Measurements from ENCODE around the gene IQSEC2.

IQSEC2 gene

DNA sequence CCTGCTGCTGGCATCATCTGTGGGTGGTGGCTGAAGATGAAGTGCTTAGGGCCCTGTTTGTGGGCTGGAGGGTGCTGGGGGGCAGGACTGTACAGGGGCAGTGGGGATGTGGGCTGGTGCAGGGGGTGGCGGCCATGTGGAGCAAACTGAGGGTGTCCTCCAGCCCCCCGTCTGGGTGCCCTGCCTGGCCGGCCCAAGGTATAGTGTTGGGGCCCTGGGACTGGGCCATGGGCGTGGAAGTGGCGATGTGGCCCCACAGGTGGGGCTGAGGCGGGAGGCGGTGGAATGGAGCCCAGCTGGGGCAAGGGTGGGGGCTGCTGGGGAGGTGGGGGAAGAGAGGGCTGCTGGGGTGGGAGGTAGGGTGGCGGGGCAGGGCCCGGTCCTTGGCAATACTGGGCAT lies 46.9 kb downstream of the IQSEC2 start:
- Histone ChIP-seq H3K4me1 (ENCODE audit: control insufficient read depth in 1 of 2, insufficient read depth in 2 of 2, low read length in 2 of 2) (no peaks in the 10 kb centered on the region), H3K27me3 (ENCODE audit: low read depth, low read length) (no peaks in the 10 kb centered on the region), H3K27ac (ENCODE audit: low read length) (no peak overlapping the region), H3K9me3 (ENCODE audit: control insufficient read depth in 1 of 2, low read length in 2 of 2) (no peaks in the 10 kb centered on the region), H3K4me3 (ENCODE audit: low read depth in 1 of 2, low read length in 2 of 2) (no peak overlapping the region), H3K36me3 (ENCODE audit: control insufficient read depth in 1 of 2, insufficient read depth in 2 of 2, low read length in 2 of 2) (peaks cover 4 to 24% of the 10 kb centered on the region in 2 donors)

DNA sequence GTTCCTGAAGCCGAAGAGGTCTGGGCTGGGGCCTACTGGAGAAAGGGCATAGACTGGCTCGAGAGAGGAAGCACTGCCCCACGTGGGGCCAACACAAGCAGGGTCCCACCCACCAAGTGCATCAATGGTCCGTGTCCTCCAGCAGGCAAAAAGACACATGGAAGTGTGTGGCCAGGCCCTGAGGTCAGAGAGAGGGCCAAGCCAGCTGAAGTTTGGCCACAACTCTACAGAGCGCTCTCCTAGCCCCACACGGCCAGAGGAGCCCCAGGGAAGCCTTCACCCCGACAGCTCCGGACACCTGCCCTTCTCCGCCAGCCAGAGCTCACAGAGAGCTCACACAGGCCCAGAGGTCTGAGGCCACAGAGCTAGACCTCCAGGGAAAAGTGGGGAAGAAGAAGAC lies 47.8 kb downstream of the IQSEC2 start:
- Histone ChIP-seq H3K4me3 (ENCODE audit: low read depth in 1 of 2, low read length in 2 of 2) (no peak overlapping the region), H3K36me3 (ENCODE audit: control insufficient read depth in 1 of 2, insufficient read depth in 2 of 2, low read length in 2 of 2) (peaks cover 0 to 22% of the 10 kb centered on the region in 2 donors), H3K4me1 (ENCODE audit: control insufficient read depth in 1 of 2, insufficient read depth in 2 of 2, low read length in 2 of 2) (no peaks in the 10 kb centered on the region), H3K27me3 (ENCODE audit: low read depth, low read length) (no peaks in the 10 kb centered on the region), H3K9me3 (ENCODE audit: control insufficient read depth in 1 of 2, low read length in 2 of 2) (no peaks in the 10 kb centered on the region), H3K27ac (ENCODE audit: low read length) (no peak overlapping the region)

DNA sequence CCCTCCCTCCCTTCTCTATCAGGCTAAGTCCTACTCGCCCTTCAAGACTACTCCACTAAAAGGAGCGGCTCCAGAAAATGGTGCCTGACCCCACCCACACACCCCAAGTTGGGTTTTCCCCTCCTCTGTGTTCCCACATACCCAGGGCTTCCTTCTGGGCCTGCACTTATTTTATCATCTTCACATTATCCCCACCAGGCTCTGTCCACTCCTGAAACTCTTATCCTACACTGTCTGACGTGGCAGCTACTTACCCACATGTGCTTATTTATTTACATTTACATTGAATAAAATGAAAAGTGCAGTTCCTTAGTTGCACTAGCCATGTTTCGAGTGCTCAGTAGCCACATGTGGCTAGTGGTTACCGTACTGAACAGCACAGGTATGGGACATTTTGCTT lies 51.3 kb downstream of the IQSEC2 start:
- no peak overlapping the region for H3K4me3 ChIP-seq (ENCODE audit: low read depth in 1 of 2, low read length in 2 of 2)
- no peaks in the 10 kb centered on the region for H3K36me3 ChIP-seq (ENCODE audit: control insufficient read depth in 1 of 2, insufficient read depth in 2 of 2, low read length in 2 of 2)
- no peaks in the 10 kb centered on the region for H3K27me3 ChIP-seq (ENCODE audit: low read depth, low read length)
- no peak overlapping the region for H3K27ac ChIP-seq (ENCODE audit: low read length)
- no peaks in the 10 kb centered on the region for H3K4me1 ChIP-seq (ENCODE audit: control insufficient read depth in 1 of 2, insufficient read depth in 2 of 2, low read length in 2 of 2)
- H3K9me3 ChIP-seq (ENCODE audit: control insufficient read depth in 1 of 2, low read length in 2 of 2): no peaks in the 10 kb centered on the region

DNA sequence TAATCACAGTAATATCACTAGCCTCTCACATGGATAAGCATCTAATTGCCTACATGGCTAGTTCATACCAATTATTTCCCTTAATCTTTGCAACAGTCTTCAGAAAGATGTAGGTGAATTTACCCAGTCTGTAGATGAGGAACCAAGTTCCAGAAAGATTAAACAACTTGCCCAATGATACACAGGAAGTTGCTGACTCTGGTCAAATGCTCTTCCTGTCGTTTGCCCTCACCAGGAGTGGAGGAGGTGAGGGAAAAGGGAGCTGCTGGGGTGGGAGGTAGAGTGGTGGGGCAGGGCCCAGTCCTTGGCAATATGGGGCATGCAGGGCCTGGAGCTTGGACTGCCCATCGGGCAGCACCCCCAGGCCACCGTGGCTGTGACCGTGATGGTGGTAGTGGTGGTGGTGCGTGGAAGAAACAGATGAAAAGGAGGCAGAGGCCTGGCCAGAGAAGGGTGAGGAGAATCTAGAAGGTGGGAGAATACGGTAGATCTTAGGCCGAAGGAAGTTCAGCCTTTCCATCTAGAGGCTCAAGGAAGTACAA lies 54.1 kb downstream of the IQSEC2 start:
- no peaks in the 10 kb centered on the region for H3K27me3 ChIP-seq (ENCODE audit: low read depth, low read length)
- H3K9me3 ChIP-seq (ENCODE audit: control insufficient read depth in 1 of 2, low read length in 2 of 2): no peaks in the 10 kb centered on the region
- H3K4me3 ChIP-seq (ENCODE audit: low read depth in 1 of 2, low read length in 2 of 2): no peak overlapping the region
- H3K4me1 ChIP-seq (ENCODE audit: control insufficient read depth in 1 of 2, insufficient read depth in 2 of 2, low read length in 2 of 2): peaks cover 2 to 14% of the 10 kb centered on the region in 2 donors
- no peak overlapping the region for H3K27ac ChIP-seq (ENCODE audit: low read length)
- no peaks in the 10 kb centered on the region for H3K36me3 ChIP-seq (ENCODE audit: control insufficient read depth in 1 of 2, insufficient read depth in 2 of 2, low read length in 2 of 2)

DNA sequence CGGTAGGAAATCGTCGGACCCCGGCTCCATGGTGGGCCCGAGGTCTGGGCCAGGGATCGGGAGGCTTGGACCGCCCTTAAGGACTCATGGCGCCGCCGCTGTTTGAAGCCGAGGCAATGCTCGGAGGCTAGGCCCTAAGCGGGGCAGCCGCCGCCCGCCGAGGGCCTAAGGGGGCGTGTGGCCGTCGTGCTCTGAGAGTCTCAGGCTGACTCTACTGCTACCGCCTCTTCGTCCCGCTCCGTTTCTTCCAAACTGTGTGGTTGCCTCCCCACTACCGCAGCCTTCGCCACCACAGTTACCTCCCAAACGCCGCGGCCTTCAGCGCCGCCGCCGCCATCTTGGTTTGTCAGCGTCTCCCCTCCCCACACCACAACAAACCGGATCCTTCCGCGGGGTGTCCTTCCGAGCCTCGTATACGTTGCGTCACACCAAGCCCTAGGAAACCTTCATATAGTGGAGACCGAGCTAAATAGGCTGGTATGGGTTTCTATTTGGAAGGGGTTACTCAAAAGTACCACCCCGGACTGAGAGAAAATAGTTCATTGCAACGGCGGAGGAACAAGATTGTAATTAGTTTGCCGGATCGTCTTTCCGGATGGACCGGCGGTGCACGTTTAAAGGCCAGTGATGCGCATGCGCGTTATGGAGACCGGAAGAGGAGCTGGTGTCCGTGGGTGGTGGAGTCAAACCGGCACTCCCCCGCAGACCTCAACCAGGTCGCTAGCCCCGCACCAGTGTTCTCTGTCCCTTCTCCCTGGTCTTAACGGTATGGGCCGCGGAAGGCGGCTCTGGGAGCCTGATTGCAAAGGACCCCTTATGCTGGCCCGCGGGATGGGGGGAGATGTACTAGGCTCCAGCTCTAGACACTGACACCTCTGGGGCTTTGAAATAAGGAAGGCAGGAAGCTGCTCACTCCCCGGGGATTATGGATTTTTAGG lies 56.3 kb downstream of the IQSEC2 start, which contains the start of gene KDM5C:
KDM5C (minus strand) TSS at position 348 of the 938 bp plus-strand sequence; CDS start at position 30, 318 bp downstream.
- Histone ChIP-seq H3K4me1 (ENCODE audit: control insufficient read depth in 1 of 2, insufficient read depth in 2 of 2, low read length in 2 of 2) (peaks cover 4 to 22% of the 10 kb centered on the region in 2 donors), H3K9me3 (ENCODE audit: control insufficient read depth in 1 of 2, low read length in 2 of 2) (no peaks in the 10 kb centered on the region), H3K36me3 (ENCODE audit: control insufficient read depth in 1 of 2, insufficient read depth in 2 of 2, low read length in 2 of 2) (peaks cover 0 to 6% of the 10 kb centered on the region in 2 donors), H3K4me3 (ENCODE audit: low read depth in 1 of 2, low read length in 2 of 2) (peak within 1 kb of the TSS; percentile 82 to 89), H3K27me3 (ENCODE audit: low read depth, low read length) (no peaks in the 10 kb centered on the region), H3K27ac (ENCODE audit: low read length) (peak within 1 kb of the TSS; percentile 96)

DNA sequence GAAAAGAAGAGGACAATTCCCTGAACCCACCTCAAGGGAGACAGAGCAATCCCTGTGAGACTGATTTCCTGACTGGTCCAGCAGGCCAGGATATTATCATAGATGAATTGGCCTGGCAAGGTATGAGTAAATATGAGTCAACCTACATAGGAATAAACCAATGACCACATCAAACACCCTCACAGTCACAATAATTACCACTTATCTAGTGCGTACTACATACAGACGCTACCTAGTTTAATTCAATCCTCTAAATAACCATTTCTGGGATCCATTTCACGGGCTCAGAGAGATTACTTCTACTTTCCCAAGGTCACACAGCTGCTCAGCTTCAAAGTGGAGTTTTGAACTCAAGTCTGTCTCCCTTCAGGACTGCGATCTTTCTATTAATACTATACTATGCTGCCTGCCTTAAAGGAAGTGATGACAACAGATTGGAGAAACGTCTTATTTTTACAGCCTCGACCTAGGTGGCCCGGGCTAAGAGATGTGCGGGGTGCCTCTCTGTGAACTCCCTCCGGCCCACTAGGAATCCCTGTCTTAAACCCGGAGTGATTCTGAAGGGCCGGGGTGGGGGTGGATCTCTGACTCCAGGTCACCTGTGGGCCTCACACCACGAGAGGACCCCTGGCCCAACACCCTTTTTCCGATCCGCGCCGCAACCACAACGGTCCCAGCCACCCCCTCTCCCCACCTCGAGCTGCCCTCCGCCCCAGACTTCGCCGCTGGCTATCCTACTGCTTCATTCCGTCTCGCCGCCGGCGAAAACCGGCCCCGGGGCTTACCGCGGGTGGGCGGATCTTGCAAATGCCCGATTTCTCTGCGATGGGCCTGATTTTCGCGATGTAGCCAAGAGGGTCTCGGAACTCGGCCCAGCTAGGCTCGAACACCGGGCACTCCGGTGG lies 57.2 kb downstream of the IQSEC2 start:
- peak overlapping the region; percentile 96 for H3K27ac ChIP-seq (ENCODE audit: low read length)
- H3K9me3 ChIP-seq (ENCODE audit: control insufficient read depth in 1 of 2, low read length in 2 of 2): no peaks in the 10 kb centered on the region
- peaks cover 4 to 22% of the 10 kb centered on the region in 2 donors for H3K4me1 ChIP-seq (ENCODE audit: control insufficient read depth in 1 of 2, insufficient read depth in 2 of 2, low read length in 2 of 2)
- H3K4me3 ChIP-seq (ENCODE audit: low read depth in 1 of 2, low read length in 2 of 2): peak overlapping the region; percentile 82 to 89
- no peaks in the 10 kb centered on the region for H3K27me3 ChIP-seq (ENCODE audit: low read depth, low read length)
- H3K36me3 ChIP-seq (ENCODE audit: control insufficient read depth in 1 of 2, insufficient read depth in 2 of 2, low read length in 2 of 2): peaks cover 4 to 13% of the 10 kb centered on the region in 2 donors

DNA sequence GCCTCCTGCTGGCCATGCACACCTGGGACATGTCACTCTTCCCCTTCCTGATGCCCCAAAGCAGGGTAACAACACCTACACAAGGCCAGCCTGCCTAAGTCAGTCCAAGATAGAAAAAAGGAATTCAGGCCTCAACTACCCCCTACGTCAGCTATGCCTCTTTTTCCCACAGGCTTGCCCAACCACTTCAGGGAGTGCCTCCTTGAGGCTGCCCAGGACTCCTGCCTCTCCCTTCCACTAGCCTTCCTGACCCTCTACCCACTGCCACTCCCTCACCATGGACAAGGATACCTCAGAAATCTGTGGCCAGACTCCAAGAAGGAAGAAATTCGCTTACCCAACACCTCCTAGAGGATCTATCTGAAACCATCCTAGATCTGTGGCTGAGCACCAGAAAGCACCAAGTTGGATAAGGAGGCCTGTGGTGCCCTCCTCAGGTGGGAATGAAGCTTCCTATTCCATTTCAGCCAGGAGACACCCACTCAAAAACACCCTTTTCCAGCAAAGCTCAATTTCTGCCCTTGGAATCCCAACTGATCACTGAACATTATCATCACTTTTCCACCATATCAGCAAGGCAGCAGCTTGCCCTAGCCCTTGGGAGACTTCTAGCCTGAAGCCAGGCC lies 58.2 kb downstream of the IQSEC2 start:
- no peaks in the 10 kb centered on the region for H3K27me3 ChIP-seq (ENCODE audit: low read depth, low read length)
- H3K36me3 ChIP-seq (ENCODE audit: control insufficient read depth in 1 of 2, insufficient read depth in 2 of 2, low read length in 2 of 2): peaks cover 6 to 24% of the 10 kb centered on the region in 2 donors
- H3K9me3 ChIP-seq (ENCODE audit: control insufficient read depth in 1 of 2, low read length in 2 of 2): no peaks in the 10 kb centered on the region
- H3K27ac ChIP-seq (ENCODE audit: low read length): peak overlapping the region; percentile 96
- H3K4me3 ChIP-seq (ENCODE audit: low read depth in 1 of 2, low read length in 2 of 2): peak overlapping the region; percentile 82 to 89
- H3K4me1 ChIP-seq (ENCODE audit: control insufficient read depth in 1 of 2, insufficient read depth in 2 of 2, low read length in 2 of 2): peaks cover 4 to 22% of the 10 kb centered on the region in 2 donors

All from muscle layer of duodenum (tissue), 2 donors.